GM06990 (cell line): ENCODE results near the gene SLC9B1.

Experiments
- DNase-seq: peaks from one replicate; pipeline ENCODE4 v3.0.0-alpha.2; 2011; ENCODE audit not compliant: insufficient read length; ENCODE audit errors: extremely low read depth
- H3K27me3 ChIP-seq: replicated peaks from 2 replicates; pipeline ENCODE4 v1.6.0; 2011; ENCODE audit warnings: low read length; ENCODE audit not compliant: control insufficient read depth, insufficient read depth
- H3K36me3 ChIP-seq: 2 replicates; pipeline ENCODE4 v1.5.1; 2011; ENCODE audit warnings: low read length; ENCODE audit not compliant: control insufficient read depth, insufficient read depth
- H3K4me3 ChIP-seq: replicated peaks from 2 replicates; pipeline ENCODE4 v1.5.1; 2011; ENCODE audit warnings: low read depth, mild to moderate bottlenecking, control low read depth, low read length
- CTCF ChIP-seq: IDR thresholded peaks from 2 replicates; pipeline ENCODE4 v1.5.1; 2011; ENCODE audit warnings: low read length, control low read depth, mild to moderate bottlenecking, inconsistent platforms; ENCODE audit not compliant: insufficient read depth, poor library complexity, severe bottlenecking

The SLC9B1 gene

GRCh38 chr4:103032574-103032973, 13.1 kb upstream of the SLC9B1 start:
- no peaks in the 10 kb centered on the region for H3K27me3 ChIP-seq
- H3K4me3 ChIP-seq, result no peak overlapping the region
- no peak for DNase-seq
- H3K36me3 ChIP-seq, result no peaks in the 10 kb centered on the region
- TF ChIP-seq CTCF, result peak; percentile 63

GRCh38 chr4:103030791-103031190, 11.3 kb upstream of the SLC9B1 start:
- no peak overlapping the region for H3K4me3 ChIP-seq
- DNase-seq, result no peak
- H3K36me3 ChIP-seq, result no peaks in the 10 kb centered on the region
- H3K27me3 ChIP-seq, result no peaks in the 10 kb centered on the region
- TF ChIP-seq CTCF, result no peak

- TF ChIP-seq CTCF, result no peak
- Histone ChIP-seq H3K36me3 (no peaks in the 10 kb centered on the region), H3K4me3 (no peak overlapping the region), H3K27me3 (no peaks in the 10 kb centered on the region)
- no peak for DNase-seq
Measured at GRCh38 chr4:103029300-103029699, 9.8 kb upstream of the SLC9B1 start.

- H3K36me3 ChIP-seq, result no peaks in the 10 kb centered on the region
- no peak for TF ChIP-seq CTCF
- H3K4me3 ChIP-seq, result no peak overlapping the region
- H3K27me3 ChIP-seq, result no peaks in the 10 kb centered on the region
- DNase-seq, result no peak
Measured at GRCh38 chr4:103026868-103027267, 7.4 kb upstream of the SLC9B1 start.

DNA sequence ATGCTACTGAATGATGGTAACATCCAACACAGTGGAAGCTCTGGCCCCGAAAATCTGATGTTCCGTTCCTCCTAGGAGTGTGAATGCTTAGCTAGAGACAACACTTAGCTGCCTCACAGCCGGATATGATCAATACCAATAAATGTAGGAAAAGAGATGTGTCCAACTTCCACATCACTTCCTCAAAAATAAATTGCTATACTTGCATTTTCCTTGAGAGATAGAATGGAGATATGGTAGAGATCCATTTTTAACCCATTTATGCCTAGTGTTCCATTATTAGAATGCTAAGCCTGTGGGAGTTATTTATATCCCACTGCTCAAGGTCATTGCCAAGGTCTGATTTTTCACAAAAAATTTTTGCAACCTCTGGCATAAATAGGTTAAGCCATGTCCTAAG, 5.5 kb upstream of the SLC9B1 start:
- no peak overlapping the region for H3K4me3 ChIP-seq
- TF ChIP-seq CTCF, result no peak
- DNase-seq, result no peak
- H3K36me3 ChIP-seq, result no peaks in the 10 kb centered on the region
- H3K27me3 ChIP-seq, result no peaks in the 10 kb centered on the region

GRCh38 chr4:103021120-103021519, 1.6 kb upstream of the SLC9B1 start:
- no peak for DNase-seq
- Histone ChIP-seq H3K36me3 (no peaks in the 10 kb centered on the region), H3K27me3 (no peaks in the 10 kb centered on the region), H3K4me3 (no peak overlapping the region)
- TF ChIP-seq CTCF, result no peak
